ENCODE measurements around the gene SNX15. TPM values are rescaled to one million over a fixed set of nuclear protein-coding genes. Genes with fewer than 3 reads are reported as not detected.

The SNX15 gene
- total and polyA plus RNA-seq, 10 donors: 10.8 to 21.6 (median 17.1) TPM

DNA sequence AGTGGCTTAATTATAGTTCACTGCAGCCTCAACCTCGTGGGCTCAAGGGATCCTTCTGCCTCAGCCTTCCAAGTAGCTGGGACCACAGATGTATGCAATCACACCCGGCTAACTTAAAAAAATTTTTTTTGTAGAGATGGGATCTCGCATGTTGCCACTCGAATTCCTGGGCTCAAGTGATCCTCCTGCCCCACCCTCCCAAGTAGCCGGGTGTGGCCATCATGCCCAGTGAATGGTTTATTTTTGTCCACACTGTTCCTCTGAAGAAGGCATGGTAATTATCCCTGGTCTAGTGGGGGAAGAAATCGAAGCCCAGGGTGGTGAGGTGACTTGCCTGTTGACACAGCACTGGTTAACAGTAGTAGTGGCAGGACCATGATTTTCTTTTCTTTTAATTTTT lies 15.7 kb downstream of the SNX15 start:
- peaks cover 7 to 80% (median 54%) of the 10 kb centered on the region in 6 donors for H3K4me1 ChIP-seq
- 85 to 94% (median 87%) methylated on average over 6 of the region's 6 CpGs for WGBS, 5 donors
- H3K9me3 ChIP-seq: no peaks in the 10 kb centered on the region
- intact Hi-C loops (cut with DNase I; ENCODE audit: low total_unique reads): no loop called here
- no peak for DNase-seq
- no peak overlapping the region for H3K4me3 ChIP-seq
- H3K27me3 ChIP-seq (replicated peaks in 1 of 7): no peaks in the 10 kb centered on the region
- H3K27ac ChIP-seq: no peak overlapping the region
- TF ChIP-seq POLR2A (IDR thresholded peaks at IDR 0.05) (no peak), POLR2AphosphoS5 (IDR thresholded peaks at IDR 0.05) (no peak)
- TF ChIP-seq, protein P1, sequence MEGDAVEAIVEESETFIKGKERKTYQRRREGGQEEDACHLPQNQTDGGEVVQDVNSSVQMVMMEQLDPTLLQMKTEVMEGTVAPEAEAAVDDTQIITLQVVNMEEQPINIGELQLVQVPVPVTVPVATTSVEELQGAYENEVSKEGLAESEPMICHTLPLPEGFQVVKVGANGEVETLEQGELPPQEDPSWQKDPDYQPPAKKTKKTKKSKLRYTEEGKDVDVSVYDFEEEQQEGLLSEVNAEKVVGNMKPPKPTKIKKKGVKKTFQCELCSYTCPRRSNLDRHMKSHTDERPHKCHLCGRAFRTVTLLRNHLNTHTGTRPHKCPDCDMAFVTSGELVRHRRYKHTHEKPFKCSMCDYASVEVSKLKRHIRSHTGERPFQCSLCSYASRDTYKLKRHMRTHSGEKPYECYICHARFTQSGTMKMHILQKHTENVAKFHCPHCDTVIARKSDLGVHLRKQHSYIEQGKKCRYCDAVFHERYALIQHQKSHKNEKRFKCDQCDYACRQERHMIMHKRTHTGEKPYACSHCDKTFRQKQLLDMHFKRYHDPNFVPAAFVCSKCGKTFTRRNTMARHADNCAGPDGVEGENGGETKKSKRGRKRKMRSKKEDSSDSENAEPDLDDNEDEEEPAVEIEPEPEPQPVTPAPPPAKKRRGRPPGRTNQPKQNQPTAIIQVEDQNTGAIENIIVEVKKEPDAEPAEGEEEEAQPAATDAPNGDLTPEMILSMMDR (IDR thresholded peaks at IDR 0.05 in 8 of 11, conservative IDR thresholded peaks at IDR 0.05 in 3 of 11): no peak
- peaks cover 0 to 43% (median 15%) of the 10 kb centered on the region in 6 donors for H3K36me3 ChIP-seq

DNA sequence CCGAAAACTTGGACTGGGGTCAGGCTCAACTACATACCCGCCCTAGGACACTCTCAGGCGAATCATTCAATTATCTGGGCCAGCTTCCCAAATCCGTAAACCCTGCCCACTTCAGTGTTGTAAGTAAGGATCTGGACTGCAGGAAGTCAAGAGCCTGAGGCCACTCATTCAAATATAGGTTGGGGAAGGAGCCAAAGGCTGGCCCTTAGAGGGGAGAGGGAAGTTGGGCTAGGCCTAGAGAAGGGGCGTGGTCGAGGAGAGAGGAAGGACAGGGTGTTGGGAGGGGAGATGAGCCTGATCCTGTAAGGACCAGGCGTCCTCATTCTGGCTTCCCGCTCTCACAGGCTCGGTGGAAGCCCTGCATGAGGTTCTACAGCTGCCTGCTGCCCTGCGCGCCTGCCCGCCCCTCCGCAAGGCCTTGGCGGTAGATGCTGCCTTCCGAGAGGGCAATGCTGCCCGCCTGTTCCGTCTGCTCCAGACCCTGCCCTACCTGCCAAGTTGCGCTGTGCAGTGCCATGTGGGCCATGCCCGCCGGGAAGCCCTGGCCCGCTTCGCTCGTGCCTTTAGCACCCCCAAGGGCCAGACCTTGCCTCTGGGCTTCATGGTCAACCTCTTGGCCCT lies 16.8 kb downstream of the SNX15 start:
- WGBS, 5 donors: 72 to 90% (median 73%) methylated on average over 14 to 23 of the region's 23 CpGs
- intact Hi-C loops (cut with DNase I; ENCODE audit: low total_unique reads): no loop called here

DNA sequence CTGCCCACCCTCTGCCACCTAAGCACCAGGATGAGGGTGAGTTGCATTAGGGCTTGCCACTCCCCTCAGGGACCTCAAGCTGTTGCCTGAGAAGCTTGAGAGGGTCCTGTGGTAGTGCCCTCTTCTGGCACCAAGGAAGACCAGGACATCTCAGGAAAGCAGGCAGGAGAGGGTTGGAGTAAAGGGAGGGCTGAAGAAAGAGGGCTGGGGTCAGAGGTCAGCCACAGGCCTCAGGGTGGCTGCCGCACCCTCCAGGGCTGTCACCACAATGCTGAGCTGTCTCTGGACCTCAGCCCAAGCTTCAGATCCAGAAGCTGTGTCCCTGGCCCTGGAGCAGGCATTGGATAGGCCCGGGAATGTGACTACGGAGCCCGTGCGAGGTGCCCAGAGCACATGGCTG lies 17.8 kb downstream of the SNX15 start:
- H3K9me3 ChIP-seq: no peaks in the 10 kb centered on the region
- H3K27me3 ChIP-seq (replicated peaks in 1 of 7): no peaks in the 10 kb centered on the region
- no peak overlapping the region for H3K4me3 ChIP-seq
- no peak overlapping the region for H3K27ac ChIP-seq
- no peak for DNase-seq
- intact Hi-C loops (cut with DNase I; ENCODE audit: low total_unique reads): no loop called here
- H3K4me1 ChIP-seq: peaks cover 7 to 81% (median 58%) of the 10 kb centered on the region in 6 donors
- TF ChIP-seq POLR2A (IDR thresholded peaks at IDR 0.05): no peak
- no peak for TF ChIP-seq POLR2AphosphoS5 (IDR thresholded peaks at IDR 0.05)
- TF ChIP-seq, protein P1 (IDR thresholded peaks at IDR 0.05 in 8 of 11, conservative IDR thresholded peaks at IDR 0.05 in 3 of 11): no peak
- H3K36me3 ChIP-seq: peaks cover 0 to 25% (median 9%) of the 10 kb centered on the region in 6 donors
- 84 to 98% (median 96%) methylated on average over 4 to 5 of the region's 5 CpGs for WGBS, 5 donors

More for the DNA sequence above, 16.8 kb downstream of the SNX15 start:
- Histone ChIP-seq H3K27me3 (replicated peaks in 1 of 7) (no peaks in the 10 kb centered on the region), H3K36me3 (peaks cover 0 to 34% (median 9%) of the 10 kb centered on the region in 6 donors), H3K4me1 (peaks cover 7 to 88% (median 60%) of the 10 kb centered on the region in 6 donors), H3K27ac (peak overlapping the region in 5 of 8 donors; percentile 30 to 56 (median 39)), H3K9me3 (no peaks in the 10 kb centered on the region), H3K4me3 (no peak overlapping the region)
- TF ChIP-seq POLR2AphosphoS5 (IDR thresholded peaks at IDR 0.05) (peak in 1 of 3 donors; percentile 21), POLR2A (IDR thresholded peaks at IDR 0.05) (no peak)
- peak; percentile 78 for DNase-seq

DNA sequence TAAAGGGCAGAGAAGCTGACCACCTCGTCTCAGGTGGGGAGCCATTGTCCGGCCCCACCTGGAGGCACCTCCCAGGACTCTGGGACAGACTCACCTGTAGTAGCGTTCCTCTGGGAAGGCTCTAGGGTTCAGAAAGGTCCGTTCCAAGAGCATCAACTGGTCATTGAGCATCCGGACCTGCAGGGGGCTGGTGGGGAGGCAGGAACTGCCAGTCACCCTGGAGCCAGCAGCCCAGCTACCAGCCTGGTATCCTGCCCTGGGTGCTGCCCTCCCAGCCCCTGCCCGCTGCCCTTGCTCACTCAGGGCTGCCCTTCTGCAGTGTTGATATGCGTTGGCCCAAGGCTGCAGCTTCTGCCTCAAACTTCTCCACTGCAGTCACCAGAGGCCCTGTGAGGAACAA lies 18.5 kb downstream of the SNX15 start:
- no peaks in the 10 kb centered on the region for H3K9me3 ChIP-seq
- 84 to 92% (median 90%) methylated on average over 4 to 7 of the region's 7 CpGs for WGBS, 5 donors
- peaks cover 7 to 74% (median 51%) of the 10 kb centered on the region in 6 donors for H3K4me1 ChIP-seq
- intact Hi-C loops (cut with DNase I; ENCODE audit: low total_unique reads): no loop called here
- TF ChIP-seq, protein P1 (IDR thresholded peaks at IDR 0.05 in 8 of 11, conservative IDR thresholded peaks at IDR 0.05 in 3 of 11): no peak
- TF ChIP-seq POLR2AphosphoS5 (IDR thresholded peaks at IDR 0.05): no peak
- no peak for TF ChIP-seq POLR2A (IDR thresholded peaks at IDR 0.05)
- no peaks in the 10 kb centered on the region for H3K27me3 ChIP-seq (replicated peaks in 1 of 7)
- H3K36me3 ChIP-seq: peaks cover 0 to 25% (median 9%) of the 10 kb centered on the region in 6 donors
- no peak overlapping the region for H3K4me3 ChIP-seq
- H3K27ac ChIP-seq: no peak overlapping the region
- no peak for DNase-seq
